ENCODE measurements around the gene SLAMF1.
"Not testable (repeated sequence)": the region's sequence is repeated elsewhere in the genome, so short reads cannot be mapped to it uniquely, and the experiment has no call there.

Gene SLAMF1

GRCh38 chr1:160640359-160641123 is 6.3 kb downstream of the SLAMF1 start:
- DNase-seq (ENCODE audit: low spot score), result no peak

GRCh38 chr1:160639652-160640051 is 7.2 kb downstream of the SLAMF1 start:
- DNase-seq (ENCODE audit: low spot score), result no peak

GRCh38 chr1:160638926-160639325 is 7.9 kb downstream of the SLAMF1 start:
- DNase-seq (ENCODE audit: low spot score), result no peak

GRCh38 chr1:160638540-160638857 is 8.3 kb downstream of the SLAMF1 start:
- no peak for DNase-seq (ENCODE audit: low spot score)

GRCh38 chr1:160637821-160638539 is 8.9 kb downstream of the SLAMF1 start:
- DNase-seq (ENCODE audit: low spot score), result no peak

GRCh38 chr1:160637065-160637464 is 9.8 kb downstream of the SLAMF1 start:
- no peak for DNase-seq (ENCODE audit: low spot score)

- no peak for DNase-seq (ENCODE audit: low spot score)
These were observed 10.3 kb downstream of the SLAMF1 start for GRCh38 chr1:160636547-160636946.

- no peak for DNase-seq (ENCODE audit: low spot score)
These were observed 10.8 kb downstream of the SLAMF1 start for GRCh38 chr1:160636076-160636475.

GRCh38 chr1:160634543-160635491 is 12.0 kb downstream of the SLAMF1 start:
- no peak for DNase-seq (ENCODE audit: low spot score)

- no peak for DNase-seq (ENCODE audit: low spot score)
These were observed 13.4 kb downstream of the SLAMF1 start for GRCh38 chr1:160633330-160633903.

- no peak for DNase-seq (ENCODE audit: low spot score)
These were observed 14.7 kb downstream of the SLAMF1 start for GRCh38 chr1:160631983-160632625.

- DNase-seq (ENCODE audit: low spot score), result no peak
These were observed 16.1 kb downstream of the SLAMF1 start for GRCh38 chr1:160630523-160631451.

GRCh38 chr1:160629286-160630210 is 17.3 kb downstream of the SLAMF1 start:
- DNase-seq (ENCODE audit: low spot score), result no peak

- no peak for DNase-seq (ENCODE audit: low spot score)
These were observed 18.0 kb downstream of the SLAMF1 start for GRCh38 chr1:160628799-160629263.

- DNase-seq (ENCODE audit: low spot score), result not testable (repeated sequence)
These were observed 19.1 kb downstream of the SLAMF1 start for GRCh38 chr1:160627677-160628289.

- DNase-seq (ENCODE audit: low spot score), result no peak
These were observed 20.1 kb downstream of the SLAMF1 start for GRCh38 chr1:160626509-160627342.

GRCh38 chr1:160625725-160626498 is 20.9 kb downstream of the SLAMF1 start:
- DNase-seq (ENCODE audit: low spot score), result no peak
